Mesenchymal stem cell (in vitro differentiated cells and primary cell): ENCODE data around the gene PSPH.

ENCODE experiments used
- DNase-seq: peaks from one replicate; pipeline ENCODE4 v3.0.0-alpha.2; 2013
- H2AFZ ChIP-seq: one replicate; pipeline ENCODE4 v1.6.1; 2013; ENCODE audit warnings: low read depth, mild to moderate bottlenecking, control low read depth, inconsistent platforms, low read length, moderate library complexity
- H2AK5ac ChIP-seq: 2 replicates; pipeline ENCODE4 v1.6.1; 2013; ENCODE audit warnings: low read length, moderate library complexity, mild to moderate bottlenecking, inconsistent platforms; ENCODE audit not compliant: severe bottlenecking
- H2BK120ac ChIP-seq: one replicate; pipeline ENCODE4 v1.6.1; 2013; ENCODE audit warnings: low read depth, mild to moderate bottlenecking, inconsistent platforms, low read length, moderate library complexity
- H2BK12ac ChIP-seq, 2 experiments: one replicate each; pipeline ENCODE4 v1.6.1; 2013; ENCODE audit warnings: inconsistent platforms in 2 of 2, low read length in 2 of 2, mild to moderate bottlenecking in 2 of 2, moderate library complexity in 2 of 2, control low read depth in 1 of 2
- H2BK15ac ChIP-seq: one replicate; pipeline ENCODE4 v1.6.1; 2013; ENCODE audit warnings: mild to moderate bottlenecking, low read depth, inconsistent platforms; ENCODE audit not compliant: poor library complexity, severe bottlenecking
- H2BK5ac ChIP-seq: 2 replicates; pipeline ENCODE4 v1.6.1; 2013; ENCODE audit warnings: low read depth, mild to moderate bottlenecking, low read length, control low read depth, inconsistent platforms; ENCODE audit not compliant: poor library complexity, severe bottlenecking
- H3K14ac ChIP-seq, 2 experiments: one replicate each; pipeline ENCODE4 v1.6.1; 2013; ENCODE audit warnings: inconsistent platforms in 2 of 2, low read length in 2 of 2, control low read depth in 1 of 2, mild to moderate bottlenecking in 1 of 2, moderate library complexity in 1 of 2
- H3K18ac ChIP-seq, 2 experiments: one replicate each; pipeline ENCODE4 v1.6.1; 2013; ENCODE audit warnings: inconsistent platforms in 2 of 2, low read length in 2 of 2, control low read depth in 1 of 2, low read depth in 1 of 2, mild to moderate bottlenecking in 1 of 2
- H3K23ac ChIP-seq, 2 experiments: one replicate each; pipeline ENCODE4 v1.6.1; 2013; ENCODE audit warnings: inconsistent platforms in 2 of 2, low read length in 2 of 2, mild to moderate bottlenecking in 2 of 2, moderate library complexity in 2 of 2, control low read depth in 1 of 2
- H3K27ac ChIP-seq: 2 replicates; pipeline ENCODE4 v1.5.1; 2013; ENCODE audit warnings: mild to moderate bottlenecking, moderate library complexity, low read length, control low read depth, inconsistent platforms; ENCODE audit not compliant: poor library complexity, severe bottlenecking
- H3K27me3 ChIP-seq, 2 experiments: 2 replicates each; pipeline versions ENCODE4 v1.6.1 to v1.7.0; 2013; ENCODE audit warnings: low read length in 2 of 2, mild to moderate bottlenecking in 2 of 2, moderate library complexity in 2 of 2, control low read depth in 1 of 2, inconsistent platforms in 1 of 2; ENCODE audit not compliant: control insufficient read depth in 1 of 2, insufficient read depth in 1 of 2
- H3K36me3 ChIP-seq, 2 experiments: 2 replicates each; pipeline versions ENCODE4 v1.6.1 to v1.7.0; 2013; ENCODE audit warnings: low read length in 2 of 2, control low read depth in 1 of 2, inconsistent platforms in 1 of 2, low read depth in 1 of 2, mild to moderate bottlenecking in 1 of 2; ENCODE audit not compliant: insufficient read depth in 2 of 2, control insufficient read depth in 1 of 2
- H3K4ac ChIP-seq, 2 experiments: one replicate each; pipeline ENCODE4 v1.6.1; 2013; ENCODE audit warnings: inconsistent platforms in 2 of 2, low read length in 2 of 2, mild to moderate bottlenecking in 2 of 2, moderate library complexity in 2 of 2, control low read depth in 1 of 2, low read depth in 1 of 2
- H3K4me1 ChIP-seq: 2 replicates; pipeline ENCODE4 v1.6.1; 2013; ENCODE audit warnings: low read depth, low read length, control low read depth; ENCODE audit not compliant: control insufficient read depth, insufficient read depth
- H3K4me2 ChIP-seq: 2 replicates; pipeline ENCODE4 v1.6.1; 2013; ENCODE audit warnings: low read length, mild to moderate bottlenecking, inconsistent platforms; ENCODE audit not compliant: poor library complexity, severe bottlenecking
- H3K4me3 ChIP-seq, 2 experiments: 2 replicates each; pipeline versions ENCODE4 v1.5.1 to v1.7.0; 2013; ENCODE audit warnings: low read length in 2 of 2, mild to moderate bottlenecking in 2 of 2, control low read depth in 1 of 2, low read depth in 1 of 2; ENCODE audit not compliant: insufficient read depth in 1 of 2
- H3K79me1 ChIP-seq: replicated peaks from 2 replicates; pipeline ENCODE4 v1.6.1; 2013; ENCODE audit warnings: mild to moderate bottlenecking, control low read depth, low read length, inconsistent platforms; ENCODE audit not compliant: poor library complexity, severe bottlenecking
- H3K9ac ChIP-seq: 2 replicates; pipeline ENCODE4 v1.7.0; 2013; ENCODE audit warnings: mild to moderate bottlenecking, low read length, moderate library complexity
- H3K9me3 ChIP-seq: 2 replicates; pipeline ENCODE4 v1.7.0; 2013; ENCODE audit warnings: mild to moderate bottlenecking, low read length; ENCODE audit not compliant: control insufficient read depth
- H4K8ac ChIP-seq: one replicate; pipeline ENCODE4 v1.6.1; 2013; ENCODE audit warnings: inconsistent platforms, mild to moderate bottlenecking, low read length, moderate library complexity
- H4K91ac ChIP-seq: one replicate; pipeline ENCODE4 v1.6.1; 2013; ENCODE audit warnings: mild to moderate bottlenecking, low read length, inconsistent platforms
- WGBS: methylation state at CpG from one replicate; pipeline ENCODE4 v1.1.7; 2013; ENCODE audit warnings: mixed read lengths; 5-methylcytosine and 5-hydroxymethylcytosine counted together

PSPH gene

DNA sequence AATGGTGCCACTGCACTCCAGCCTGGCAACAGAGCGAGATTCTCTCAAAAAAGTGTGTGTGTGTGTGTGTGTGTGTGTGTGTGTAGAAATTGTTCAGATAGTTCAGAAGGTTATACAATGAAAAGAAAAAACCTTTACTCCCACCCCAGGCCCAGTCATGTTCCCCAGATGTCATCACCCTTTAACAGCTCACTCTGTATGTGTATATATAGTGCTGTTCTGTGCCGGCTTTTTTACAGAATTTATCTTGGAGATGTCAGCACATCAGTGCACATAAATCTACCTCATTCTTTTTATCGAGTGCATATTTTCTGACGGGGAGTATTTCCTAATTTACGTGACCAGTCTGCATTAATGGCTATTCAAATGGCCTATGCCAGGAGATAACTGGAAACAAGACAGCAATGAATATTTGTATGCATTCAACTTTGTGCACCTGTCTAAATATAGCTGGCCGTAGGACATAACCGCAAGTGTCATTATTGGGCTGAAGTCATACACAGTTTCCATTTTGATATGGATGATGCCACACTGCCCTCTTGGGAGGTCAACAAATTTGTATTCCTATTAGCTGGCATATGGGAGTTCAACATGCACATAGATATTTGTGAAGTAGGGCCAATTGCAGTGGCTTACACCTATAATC, 75.1 kb downstream of the PSPH start:
- H3K4me2 ChIP-seq, result no peak overlapping the region
- H3K27me3 ChIP-seq, result no peaks in the 10 kb centered on the region
- no peak overlapping the region for H2BK12ac ChIP-seq
- no peak overlapping the region for H3K9ac ChIP-seq
- no peak overlapping the region for H2BK5ac ChIP-seq
- no peak overlapping the region for H3K27ac ChIP-seq
- H2BK15ac ChIP-seq, result no peak overlapping the region
- H3K4me3 ChIP-seq, result no peak overlapping the region
- H3K79me1 ChIP-seq, result peaks cover 33% of the 10 kb centered on the region
- H3K4me1 ChIP-seq, result peaks cover 2% of the 10 kb centered on the region
- H3K14ac ChIP-seq, result no peak overlapping the region
- H3K36me3 ChIP-seq, result peaks cover 8 to 36% of the 10 kb centered on the region in 2 experiments
- H3K18ac ChIP-seq, result no peak overlapping the region
- no peak overlapping the region for H2AFZ ChIP-seq
- no peak overlapping the region for H3K23ac ChIP-seq
- H3K4ac ChIP-seq, result no peak overlapping the region
- H4K91ac ChIP-seq, result no peak overlapping the region
- no peak for DNase-seq
- H2AK5ac ChIP-seq, result no peak overlapping the region
- no peaks in the 10 kb centered on the region for H3K9me3 ChIP-seq
- H2BK120ac ChIP-seq, result no peak overlapping the region
- 77% methylated on average over 5 of the region's 7 CpGs for WGBS
- no peak overlapping the region for H4K8ac ChIP-seq

DNA sequence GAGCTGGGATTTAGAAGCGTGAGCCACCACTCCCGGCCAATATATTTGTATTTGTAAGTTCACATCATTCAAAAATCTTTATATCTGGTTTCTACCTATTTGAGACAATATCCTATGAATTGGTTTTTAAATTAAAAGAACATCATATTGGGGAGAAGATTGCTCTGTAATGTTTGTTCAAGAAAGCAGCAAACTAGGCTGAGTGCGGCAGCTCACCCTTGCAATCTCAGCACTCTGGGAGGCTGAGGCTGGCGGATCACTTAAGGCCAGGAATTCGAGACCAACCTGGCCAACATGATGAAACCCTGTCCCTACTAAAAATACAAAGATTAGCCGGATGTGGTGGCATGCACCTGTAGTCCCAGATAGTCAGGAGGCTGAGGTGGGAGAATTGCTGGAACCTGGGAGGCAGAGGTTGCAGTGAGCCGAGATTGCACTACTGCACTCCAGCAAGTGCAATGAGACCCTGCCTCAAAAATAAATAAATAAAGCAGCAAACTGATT, 77.4 kb downstream of the PSPH start:
- Histone ChIP-seq H3K9me3 (no peaks in the 10 kb centered on the region), H4K91ac (no peak overlapping the region), H3K4ac (no peak overlapping the region), H3K79me1 (peaks cover 35% of the 10 kb centered on the region), H2BK15ac (no peak overlapping the region), H3K27ac (no peak overlapping the region), H2BK120ac (no peak overlapping the region), H3K18ac (no peak overlapping the region), H4K8ac (no peak overlapping the region), H3K14ac (no peak overlapping the region), H3K4me1 (peaks cover 2% of the 10 kb centered on the region), H2AK5ac (no peak overlapping the region), H3K36me3 (peaks cover 11 to 13% of the 10 kb centered on the region in 2 experiments), H2BK12ac (no peak overlapping the region), H3K27me3 (no peaks in the 10 kb centered on the region), H2BK5ac (no peak overlapping the region), H3K4me2 (no peak overlapping the region), H3K9ac (no peak overlapping the region), H3K4me3 (no peak overlapping the region), H2AFZ (no peak overlapping the region), H3K23ac (no peak overlapping the region)
- WGBS, result 98% methylated on average over 4 of the region's 7 CpGs
- DNase-seq, result no peak

DNA sequence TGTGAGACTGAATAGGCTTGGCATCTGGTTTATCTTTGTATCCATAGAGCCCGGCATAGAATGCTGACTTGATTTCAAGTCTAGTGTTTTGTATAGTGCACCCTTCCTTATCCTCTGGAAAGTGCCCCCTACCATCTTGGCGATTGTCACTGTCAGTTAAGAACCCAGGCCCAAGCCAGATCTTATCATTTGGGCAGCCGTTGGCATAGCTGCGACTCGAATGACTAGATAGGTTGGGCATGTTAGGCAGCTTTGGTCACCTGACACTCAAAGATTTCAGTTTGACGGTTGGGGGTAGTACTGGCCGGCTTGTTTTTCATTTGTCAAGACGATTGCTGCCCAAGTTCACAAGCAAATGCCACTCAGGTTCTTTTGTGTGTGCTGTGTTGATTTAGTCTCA, 80.3 kb downstream of the PSPH start:
- Histone ChIP-seq H2BK5ac (no peak overlapping the region), H4K8ac (no peak overlapping the region), H3K79me1 (peaks cover 29% of the 10 kb centered on the region), H3K9me3 (no peaks in the 10 kb centered on the region), H3K9ac (no peak overlapping the region), H3K14ac (no peak overlapping the region), H4K91ac (no peak overlapping the region), H2BK12ac (no peak overlapping the region), H3K18ac (no peak overlapping the region), H3K4me1 (peaks cover 2% of the 10 kb centered on the region), H3K23ac (peak overlapping the region in 1 of 2 experiments; percentile 19), H3K36me3 (peaks cover 6 to 21% of the 10 kb centered on the region in 2 experiments), H3K27ac (no peak overlapping the region), H2AFZ (no peak overlapping the region), H3K4me2 (no peak overlapping the region), H2BK120ac (no peak overlapping the region), H3K27me3 (no peaks in the 10 kb centered on the region), H3K4me3 (no peak overlapping the region), H2AK5ac (no peak overlapping the region), H3K4ac (no peak overlapping the region), H2BK15ac (no peak overlapping the region)
- DNase-seq, result no peak
- over 99% methylated on average over 7 of the region's 8 CpGs for WGBS

DNA sequence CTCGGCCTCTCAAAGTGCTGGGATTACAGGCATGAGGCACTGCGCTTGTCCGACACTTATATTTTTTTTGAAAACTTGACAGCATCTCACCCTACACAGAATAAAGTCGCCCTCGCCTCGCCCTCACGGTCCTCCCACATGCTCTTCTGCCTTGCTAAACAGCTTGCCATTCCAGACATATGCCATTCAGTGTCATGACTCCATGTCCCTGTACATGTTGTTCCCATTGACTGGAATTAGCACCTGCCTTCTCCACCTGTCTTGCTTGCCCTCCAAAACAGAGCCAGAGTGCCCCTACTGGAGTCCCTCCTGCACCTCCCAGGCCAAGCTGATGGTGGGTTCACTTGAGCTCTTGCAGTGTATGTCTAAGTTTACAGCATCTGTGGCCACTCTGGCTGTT, 80.7 kb downstream of the PSPH start:
- Histone ChIP-seq H2BK12ac (no peak overlapping the region), H4K8ac (no peak overlapping the region), H2AK5ac (no peak overlapping the region), H3K27ac (no peak overlapping the region), H2BK5ac (no peak overlapping the region), H3K4ac (no peak overlapping the region), H2AFZ (no peak overlapping the region), H3K9me3 (no peaks in the 10 kb centered on the region), H3K18ac (no peak overlapping the region), H3K4me2 (no peak overlapping the region), H3K27me3 (no peaks in the 10 kb centered on the region), H3K79me1 (peaks cover 27% of the 10 kb centered on the region), H2BK120ac (no peak overlapping the region), H3K9ac (no peak overlapping the region), H3K14ac (no peak overlapping the region), H3K4me3 (no peak overlapping the region), H2BK15ac (no peak overlapping the region), H3K36me3 (peaks cover 6 to 21% of the 10 kb centered on the region in 2 experiments), H3K4me1 (peaks cover 4% of the 10 kb centered on the region), H4K91ac (no peak overlapping the region), H3K23ac (no peak overlapping the region)
- no peak for DNase-seq
- WGBS, result 84% methylated on average over 7 of the region's 7 CpGs
